Measurements from ENCODE around the gene RAB36. TPM values are rescaled to one million over a fixed set of nuclear protein-coding genes. Genes with fewer than 3 reads are reported as not detected.

RAB36 gene
- total RNA-seq, 1 donor: 5.6 TPM

- DNase-seq (ENCODE audit: low read depth): peak; percentile 49
- H3K4me3 ChIP-seq (ENCODE audit: low read depth, low read length): no peak overlapping the region
- no peak for TF ChIP-seq CTCF (IDR thresholded peaks at IDR 0.05; ENCODE audit: insufficient read depth, low read depth, low read length)
Observed at GRCh38 chr22:23113067-23113846, 32.0 kb upstream of the RAB36 start.

- H3K4me3 ChIP-seq (ENCODE audit: low read depth, low read length): no peak overlapping the region
- no peak for TF ChIP-seq CTCF (IDR thresholded peaks at IDR 0.05; ENCODE audit: insufficient read depth, low read depth, low read length)
- no peak for DNase-seq (ENCODE audit: low read depth)
Observed at GRCh38 chr22:23113847-23114720, 31.2 kb upstream of the RAB36 start.

- TF ChIP-seq CTCF (IDR thresholded peaks at IDR 0.05; ENCODE audit: insufficient read depth, low read depth, low read length): no peak
- DNase-seq (ENCODE audit: low read depth): no peak
Observed at GRCh38 chr22:23114721-23115020, 30.6 kb upstream of the RAB36 start.

GRCh38 chr22:23115369-23115768 lies 29.9 kb upstream of the RAB36 start:
- TF ChIP-seq CTCF (IDR thresholded peaks at IDR 0.05; ENCODE audit: insufficient read depth, low read depth, low read length): no peak
- no peak for DNase-seq (ENCODE audit: low read depth)
- H3K4me3 ChIP-seq (ENCODE audit: low read depth, low read length): no peak overlapping the region

More at GRCh38 chr22:23114721-23115020, 30.6 kb upstream of the RAB36 start:
- H3K4me3 ChIP-seq (ENCODE audit: low read depth, low read length): no peak overlapping the region

- no peak for DNase-seq (ENCODE audit: low read depth)
- H3K4me3 ChIP-seq (ENCODE audit: low read depth, low read length): no peak overlapping the region
- no peak for TF ChIP-seq CTCF (IDR thresholded peaks at IDR 0.05; ENCODE audit: insufficient read depth, low read depth, low read length)
Observed at GRCh38 chr22:23115825-23116494, 29.3 kb upstream of the RAB36 start.

GRCh38 chr22:23116506-23117263 lies 28.6 kb upstream of the RAB36 start:
- no peak for TF ChIP-seq CTCF (IDR thresholded peaks at IDR 0.05; ENCODE audit: insufficient read depth, low read depth, low read length)
- no peak for DNase-seq (ENCODE audit: low read depth)
- H3K4me3 ChIP-seq (ENCODE audit: low read depth, low read length): no peak overlapping the region

Data from fibroblast of villous mesenchyme (primary cell).